ENCODE measurements around the gene METTL26.

- TF ChIP-seq ZBTB49 (CRISPR knock-in tag; IDR thresholded peaks at IDR 0.05; ENCODE audit: borderline replicate concordance) (no peak), KDM1A (IDR thresholded peaks at IDR 0.05) (no peak), NR1H2 (CRISPR knock-in tag; IDR thresholded peaks at IDR 0.05) (no peak), CSDE1 (IDR thresholded peaks at IDR 0.05) (no peak), CTCF (IDR thresholded peaks at IDR 0.05 in 2 of 3, conservative IDR thresholded peaks at IDR 0.05 in 1 of 3; ENCODE audit: insufficient read depth in 2 of 3, low read depth in 1 of 3, low read length in 3 of 3) (no peak), MAFF (IDR thresholded peaks at IDR 0.05; ENCODE audit: low read length) (no peak), GTF3C2 (IDR thresholded peaks at IDR 0.05; ENCODE audit: borderline replicate concordance, extremely low read depth, insufficient read length) (no peak), ATF3 (IDR thresholded peaks at IDR 0.05) (no peak), ATF3 (CRISPR knock-in tag; conservative IDR thresholded peaks at IDR 0.05) (no peak)
Observed at GRCh38 chr16:586645-587590, 49.2 kb downstream of the METTL26 start.
